Nucleus accumbens (tissue), 56 donors: ENCODE data around the gene CXXC5.

Experiments used
- DNase-seq, 56 donors: peaks; one replicate each; lab custom pipeline; 2025; lab: John Stamatoyannopoulos, UW

Gene CXXC5

GRCh38 chr5:139637438-139638089, 10.6 kb upstream of the CXXC5 start:
- DNase-seq = peak in 47 of 56 donors; percentile 30 to 87 (median 72)

DNA sequence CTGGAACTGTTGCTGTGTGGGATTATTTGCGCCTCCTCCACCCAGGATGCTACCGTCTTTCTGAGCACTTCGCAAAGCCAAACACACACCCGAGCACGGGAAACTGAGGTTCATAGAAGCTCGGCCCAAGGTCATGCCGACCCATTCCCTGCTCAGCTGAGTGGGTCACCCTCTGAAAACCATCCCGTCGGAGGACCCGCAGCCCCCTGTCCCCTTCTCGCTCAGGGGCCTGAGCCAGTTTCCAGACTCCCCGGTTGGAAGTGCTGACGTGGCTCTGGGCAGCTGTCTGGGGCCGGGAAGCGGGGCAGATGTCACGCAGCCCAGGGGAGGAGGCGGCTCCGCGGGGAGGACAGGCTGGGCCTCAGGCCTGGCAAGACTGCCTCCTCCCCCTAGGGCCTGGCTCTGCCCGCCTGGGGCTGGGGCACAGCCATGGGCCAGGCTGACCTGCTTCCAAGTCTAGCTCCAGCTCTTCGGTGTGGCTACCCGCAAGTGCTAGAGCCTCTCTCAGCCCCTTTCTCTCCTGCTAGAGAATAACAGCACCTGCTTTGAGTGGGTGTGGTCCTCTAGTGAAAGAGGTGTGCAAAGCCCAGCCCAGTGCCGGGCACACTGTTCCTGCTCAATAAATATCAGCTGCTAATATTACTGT, 9.9 kb upstream of the CXXC5 start:
- DNase-seq = peak in 50 of 56 donors; percentile 47 to 89 (median 76)

GRCh38 chr5:139638736-139639618, 9.2 kb upstream of the CXXC5 start:
- DNase-seq = no peak

DNA sequence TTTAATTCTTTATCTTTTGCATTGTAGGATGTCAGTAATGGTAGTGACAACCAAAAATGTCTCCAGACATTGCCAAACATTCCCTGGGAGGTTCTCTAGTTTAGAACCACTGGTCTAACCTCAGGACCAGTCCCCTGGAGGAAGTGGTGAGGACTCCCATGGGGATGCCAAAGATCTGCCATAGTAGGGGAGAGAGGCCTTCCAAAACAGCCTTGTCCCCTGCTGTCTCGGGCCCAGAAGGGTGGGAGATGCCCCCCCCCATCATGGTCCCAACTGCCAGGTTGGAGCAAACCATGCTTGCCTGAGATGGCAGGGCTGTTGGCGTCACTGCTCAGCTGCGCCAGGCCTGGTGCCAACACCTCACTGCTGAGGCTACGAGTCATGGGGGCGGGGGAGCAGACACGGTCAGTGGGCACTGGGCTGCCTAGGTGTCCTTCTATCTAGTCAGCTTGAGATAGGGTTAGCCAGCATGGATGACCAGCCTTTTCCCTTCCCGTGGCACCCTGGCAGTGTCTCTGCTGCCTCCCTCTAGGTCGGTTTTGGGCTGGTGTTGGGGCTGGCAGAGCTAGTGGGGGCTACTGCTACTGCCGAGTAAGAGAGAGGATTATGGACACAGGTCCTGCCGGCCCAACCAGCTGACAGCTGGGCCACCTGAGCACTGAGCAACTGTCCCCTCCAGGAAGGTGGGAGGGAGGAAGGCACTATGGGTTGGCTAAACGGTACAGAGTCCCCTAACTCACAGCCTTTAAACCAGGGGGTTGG, 8.3 kb upstream of the CXXC5 start:
- peak in 22 of 56 donors; percentile 19 to 72 (median 43) for DNase-seq

DNA sequence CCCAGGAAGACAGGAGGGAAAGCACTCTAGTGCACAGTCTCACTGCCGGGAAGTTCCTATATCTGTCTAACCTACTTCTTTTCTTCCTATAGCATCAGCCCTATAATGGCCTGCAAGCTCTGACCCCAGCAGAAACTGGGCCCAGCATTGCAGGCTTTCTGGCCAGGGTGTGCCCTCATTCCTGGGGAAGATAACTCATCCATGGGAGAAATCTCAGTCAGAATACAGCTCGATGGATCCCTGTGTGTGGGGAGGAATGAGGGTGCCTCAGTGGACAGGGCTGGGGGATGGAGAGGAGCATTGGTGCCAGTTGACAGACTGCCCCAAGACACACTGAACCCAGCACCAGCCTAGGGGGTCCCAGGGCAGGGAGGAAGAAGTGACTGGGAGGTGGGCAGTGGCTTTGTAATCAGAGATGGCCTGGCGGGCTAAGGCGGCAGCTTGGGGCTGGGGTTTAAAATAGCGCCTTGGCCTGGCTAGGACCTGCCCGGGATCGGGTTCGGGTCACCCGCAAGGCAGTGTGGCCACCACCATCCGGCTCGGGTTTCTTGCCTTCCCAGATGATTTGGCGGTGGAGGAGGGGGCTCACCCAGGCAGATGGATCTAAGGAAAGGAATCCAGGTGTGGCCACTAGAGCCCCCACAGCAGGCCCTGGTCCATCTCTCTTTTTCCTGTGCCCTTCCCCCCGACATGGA, 7.6 kb upstream of the CXXC5 start:
- no peak for DNase-seq

GRCh38 chr5:139641116-139642080, 6.8 kb upstream of the CXXC5 start:
- DNase-seq = no peak

DNA sequence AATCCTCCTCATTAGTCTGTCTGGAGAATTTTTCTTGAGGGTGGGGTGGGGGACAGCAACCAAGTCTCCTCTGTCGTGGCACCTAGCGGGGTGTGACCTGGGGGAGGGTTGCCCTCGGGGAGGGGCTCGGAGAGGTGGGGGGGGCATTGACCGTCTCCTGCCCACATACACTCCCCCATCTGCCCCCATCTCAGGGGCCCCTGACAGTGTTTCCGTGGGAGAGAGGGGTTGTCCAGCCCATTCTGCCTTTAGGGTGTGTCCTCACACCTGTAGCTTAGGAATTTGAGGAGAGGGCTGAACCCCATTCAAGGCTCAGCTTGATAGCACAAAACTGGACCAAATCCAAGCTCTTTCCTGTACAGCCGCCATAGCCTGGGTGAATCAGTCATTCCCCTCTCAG, 5.9 kb upstream of the CXXC5 start:
- no peak for DNase-seq

DNA sequence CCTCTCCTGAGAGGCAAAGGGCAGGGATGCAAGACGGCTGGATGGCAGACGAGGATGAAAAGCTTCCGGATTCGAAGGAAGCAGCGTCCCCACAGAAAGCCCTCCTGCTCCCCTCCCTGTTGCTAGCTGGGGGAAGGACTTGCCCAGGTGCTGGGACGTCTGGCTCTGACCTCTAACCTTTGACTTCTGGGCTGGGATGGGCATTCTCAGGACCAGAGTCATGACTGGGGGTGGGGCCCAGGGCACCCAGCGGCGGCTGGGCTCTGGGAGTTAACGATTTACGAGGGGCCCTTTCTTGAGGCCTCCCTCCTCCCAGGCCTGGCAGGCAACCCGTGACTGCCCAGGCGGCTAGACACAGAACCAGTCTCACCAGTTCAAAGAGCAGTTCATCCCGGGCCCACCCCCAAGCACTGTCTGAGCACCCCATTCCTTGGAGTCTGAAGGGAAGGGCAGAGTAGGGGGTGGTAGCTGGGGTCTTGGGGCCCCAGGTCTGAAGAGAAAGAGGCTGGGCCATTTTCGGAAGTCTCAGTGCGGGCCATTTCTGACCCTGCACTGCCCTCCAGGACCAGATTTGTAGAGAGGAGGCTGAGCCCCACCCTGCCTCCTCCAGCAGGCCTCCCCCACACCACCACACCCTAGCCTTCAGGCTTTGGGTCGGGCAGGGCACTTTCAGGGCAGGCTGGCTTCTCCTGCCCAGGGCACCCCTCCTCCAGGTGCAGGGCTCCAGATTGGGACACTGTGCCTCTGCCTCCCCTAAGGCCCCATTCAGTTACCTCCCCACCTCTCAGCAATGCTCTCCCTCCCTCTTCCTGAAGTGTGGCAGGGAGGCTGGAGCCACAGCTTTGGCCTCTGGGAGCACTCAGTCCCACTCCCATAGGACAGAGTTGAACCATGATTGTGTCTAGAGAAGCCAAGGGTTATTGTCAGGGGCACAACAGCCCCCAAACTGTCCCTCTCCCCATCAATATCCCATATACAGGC, 5.0 kb upstream of the CXXC5 start:
- DNase-seq = no peak

- no peak for DNase-seq
Observed at GRCh38 chr5:139644001-139644456, 4.1 kb upstream of the CXXC5 start.

DNA sequence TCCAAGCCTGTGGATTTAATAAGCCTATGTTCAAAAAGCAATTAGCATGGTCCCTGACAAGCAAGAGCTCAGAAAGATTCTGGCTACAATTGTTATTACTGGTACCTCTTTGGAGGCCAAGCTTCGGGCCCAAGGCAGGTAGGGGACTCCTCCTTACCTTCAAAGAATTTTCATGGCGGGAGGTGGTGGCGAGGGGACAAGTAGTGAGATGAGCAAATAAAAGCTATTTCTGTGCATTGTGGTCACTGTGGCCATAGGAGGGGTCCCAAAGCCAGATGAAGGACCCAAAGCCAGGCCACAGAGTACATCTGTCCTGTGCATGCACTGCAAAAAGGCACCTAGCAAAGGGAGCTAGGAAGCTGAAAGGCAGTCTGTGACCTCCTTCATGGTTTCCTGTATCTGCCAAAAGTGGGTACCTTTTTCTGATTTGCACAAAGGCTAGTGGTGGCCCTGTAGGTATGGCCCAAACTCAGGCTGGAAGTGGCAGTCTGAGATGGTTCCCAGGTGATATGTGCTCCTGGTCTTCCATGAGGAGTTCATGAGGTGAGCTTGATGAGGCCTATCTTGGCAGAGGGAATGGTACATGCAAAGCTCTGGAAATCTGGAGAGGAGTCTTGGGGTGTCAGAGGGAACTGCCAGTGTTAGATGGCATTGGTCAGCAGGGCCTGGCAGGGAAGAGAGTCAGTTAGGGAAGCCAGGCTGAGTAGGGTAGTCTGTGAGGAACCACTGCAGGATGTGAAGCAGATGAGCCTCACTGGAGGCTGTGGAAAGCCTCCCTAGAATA, 3.3 kb upstream of the CXXC5 start:
- DNase-seq = no peak

DNA sequence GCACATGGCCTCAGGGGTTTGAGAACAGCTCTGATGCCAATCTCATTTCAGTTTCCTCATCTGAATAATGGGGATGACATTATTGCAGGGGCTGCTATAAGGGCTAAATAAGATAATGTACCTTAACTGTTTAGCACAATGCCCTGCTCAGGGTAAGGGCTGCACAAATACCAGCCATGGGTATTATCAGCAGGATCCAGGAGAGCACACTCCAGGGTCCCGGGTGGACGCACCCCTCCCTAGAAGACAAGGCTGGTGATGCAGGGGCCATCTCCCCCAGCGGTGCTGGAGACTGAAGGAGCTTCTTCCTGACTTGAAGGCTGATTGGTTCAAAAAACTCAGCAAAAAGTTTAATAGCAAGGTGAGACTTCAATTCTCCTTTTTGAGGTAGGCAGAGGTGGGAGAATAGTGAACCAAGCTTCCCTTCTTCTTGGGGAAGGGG, 2.7 kb upstream of the CXXC5 start:
- no peak for DNase-seq

DNA sequence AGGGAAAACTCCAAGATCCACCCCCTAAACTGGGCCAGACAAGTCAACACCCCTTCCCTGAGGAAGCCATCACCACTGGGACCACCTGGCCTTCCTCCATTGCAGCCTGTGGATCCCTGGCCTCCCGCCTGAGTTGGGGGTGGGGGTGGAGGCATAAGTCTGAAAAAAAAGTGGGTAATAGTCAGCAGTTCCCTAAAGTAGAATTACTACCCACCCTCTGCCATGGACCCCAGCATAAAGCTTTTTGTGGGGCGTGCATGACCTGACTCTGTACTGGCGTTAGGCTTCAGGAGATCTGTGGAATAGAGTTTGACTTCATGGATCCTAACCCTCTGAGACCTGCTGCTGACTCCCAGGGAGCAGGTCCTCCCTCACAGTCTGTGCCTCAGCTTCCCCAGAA, 2.0 kb upstream of the CXXC5 start:
- DNase-seq = no peak

GRCh38 chr5:139646912-139647505, 1.1 kb upstream of the CXXC5 start:
- DNase-seq = peak in 1 of 56 donors; percentile 26

DNA sequence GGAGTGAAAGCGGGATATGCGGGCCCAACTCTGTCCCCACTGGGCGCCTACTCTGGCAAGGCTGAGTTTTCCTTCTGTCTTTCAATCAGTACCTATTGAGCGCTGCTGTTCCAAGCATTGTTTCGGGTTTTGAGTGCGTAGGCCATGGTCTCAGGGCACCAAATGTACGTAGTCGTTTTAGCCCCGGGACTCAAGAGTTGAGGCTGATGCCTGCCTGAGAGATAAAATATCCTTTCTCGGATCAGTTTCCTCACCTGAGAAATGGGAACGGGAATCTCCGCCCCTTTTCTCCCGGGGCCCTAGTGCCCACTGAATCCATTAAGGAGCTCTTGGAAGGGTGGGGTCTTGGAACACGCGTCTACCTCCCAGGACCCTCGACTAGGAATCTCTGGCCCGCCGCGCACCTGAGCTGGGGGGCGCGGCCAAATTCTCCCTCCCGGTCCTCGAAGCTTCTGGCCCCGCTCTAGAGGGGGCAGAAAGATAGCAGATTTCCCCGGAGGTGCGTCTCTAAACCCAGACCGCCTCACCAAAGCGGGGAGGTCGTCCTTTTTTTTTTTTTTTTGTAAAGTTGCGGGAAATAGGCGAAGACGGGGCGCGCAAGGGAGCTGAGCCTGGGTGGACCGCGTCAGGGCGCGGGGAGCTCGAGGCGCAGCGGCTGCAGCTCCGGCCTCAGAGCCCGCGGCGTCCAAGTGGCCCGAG, 494 bp upstream of the CXXC5 start:
- DNase-seq = no peak
